Trophoblast cell (in vitro differentiated cells and primary cell): ENCODE measurements around the gene TLR3.
"Not testable (repeated sequence)": the region's sequence is repeated elsewhere in the genome, so short reads cannot be mapped to it uniquely, and the experiment has no call there.

Source experiments
- DNase-seq, 2 donors: peaks; one replicate each; pipeline ENCODE4 v3.0.0-alpha.2; 2016
- H2AFZ ChIP-seq: 2 replicates; pipeline ENCODE4 v1.6.1; 2013; ENCODE audit warnings: low read length, moderate library complexity, mild to moderate bottlenecking; ENCODE audit not compliant: insufficient read depth, poor library complexity
- H2AK5ac ChIP-seq: 2 replicates; pipeline ENCODE4 v1.6.1; 2013; ENCODE audit warnings: mild to moderate bottlenecking, low read length
- H2BK120ac ChIP-seq: 2 replicates; pipeline ENCODE4 v1.6.1; 2013; ENCODE audit warnings: low read length, mild to moderate bottlenecking, moderate library complexity; ENCODE audit not compliant: insufficient read depth, poor library complexity
- H2BK12ac ChIP-seq: 2 replicates; pipeline ENCODE4 v1.6.1; 2013; ENCODE audit warnings: mild to moderate bottlenecking, low read length, moderate library complexity
- H2BK5ac ChIP-seq: 2 replicates; pipeline ENCODE4 v1.6.1; 2013; ENCODE audit warnings: low read length, low read depth, moderate library complexity, mild to moderate bottlenecking; ENCODE audit not compliant: poor library complexity
- H3K14ac ChIP-seq: 2 replicates; pipeline ENCODE4 v1.6.1; 2013; ENCODE audit warnings: mild to moderate bottlenecking, low read length
- H3K18ac ChIP-seq: 2 replicates; pipeline ENCODE4 v1.6.1; 2013; ENCODE audit warnings: mild to moderate bottlenecking, low read length
- H3K23ac ChIP-seq: 2 replicates; pipeline ENCODE4 v1.6.1; 2013; ENCODE audit warnings: low read length
- H3K27ac ChIP-seq: 2 replicates; pipeline ENCODE4 v1.5.1; 2013; ENCODE audit warnings: low read depth, mild to moderate bottlenecking, inconsistent platforms, low read length, moderate library complexity
- H3K27me3 ChIP-seq: 2 replicates; pipeline ENCODE4 v1.6.1; 2013; ENCODE audit warnings: inconsistent platforms, mild to moderate bottlenecking, low read length, moderate library complexity; ENCODE audit not compliant: insufficient read depth
- H3K36me3 ChIP-seq, 2 experiments: 1 replicate in 1 of 2; 2 replicates in 1 of 2; pipeline ENCODE4 v1.6.1; 2013; ENCODE audit warnings: low read length in 2 of 2, mild to moderate bottlenecking in 2 of 2, moderate library complexity in 1 of 2; ENCODE audit not compliant: insufficient read depth in 2 of 2, control insufficient read depth in 1 of 2
- H3K4ac ChIP-seq: 2 replicates; pipeline ENCODE4 v1.6.1; 2013; ENCODE audit warnings: low read depth, mild to moderate bottlenecking, low read length, moderate library complexity
- H3K4me1 ChIP-seq, 2 experiments: 1 replicate in 1 of 2; 2 replicates in 1 of 2; pipeline ENCODE4 v1.6.1; 2013; ENCODE audit warnings: low read length in 2 of 2, mild to moderate bottlenecking in 2 of 2, moderate library complexity in 1 of 2; ENCODE audit not compliant: insufficient read depth in 2 of 2, control insufficient read depth in 1 of 2
- H3K4me2 ChIP-seq: 2 replicates; pipeline ENCODE4 v1.6.1; 2013; ENCODE audit warnings: inconsistent platforms, mild to moderate bottlenecking, low read length, moderate library complexity
- H3K4me3 ChIP-seq: 2 replicates; pipeline ENCODE4 v1.5.1; 2013; ENCODE audit warnings: mild to moderate bottlenecking, low read depth, low read length, inconsistent platforms
- H3K79me1 ChIP-seq: one replicate; pipeline ENCODE4 v1.6.1; 2013; ENCODE audit warnings: low read length
- H3K79me2 ChIP-seq: 2 replicates; pipeline ENCODE4 v1.6.1; 2013; ENCODE audit warnings: low read length, mild to moderate bottlenecking; ENCODE audit not compliant: control insufficient read depth, insufficient read depth, poor library complexity
- H3K9ac ChIP-seq: 2 replicates; pipeline ENCODE4 v1.6.1; 2013; ENCODE audit warnings: mild to moderate bottlenecking, low read length
- H3K9me3 ChIP-seq: 2 replicates; pipeline ENCODE4 v1.6.1; 2013; ENCODE audit warnings: low read depth, mild to moderate bottlenecking, control low read depth, inconsistent platforms, low read length; ENCODE audit not compliant: insufficient read depth
- H4K12ac ChIP-seq: 2 replicates; pipeline ENCODE4 v1.6.1; 2013; ENCODE audit warnings: low read depth, mild to moderate bottlenecking, low read length, moderate library complexity
- H4K8ac ChIP-seq: 2 replicates; pipeline ENCODE4 v1.6.1; 2013; ENCODE audit warnings: low read depth, mild to moderate bottlenecking, low read length, moderate library complexity
- H4K91ac ChIP-seq: one replicate; pipeline ENCODE4 v1.6.1; 2013; ENCODE audit warnings: low read depth, mild to moderate bottlenecking, low read length, moderate library complexity
- WGBS: extraction: QIAGEN DNeasy Blood & Tissue Kit; methylation state at CpG from one replicate; pipeline ENCODE4 v1.1.7; 2013; ENCODE audit warnings: missing lambda C conversion rate; ENCODE audit not compliant: insufficient read length, insufficient coverage; ENCODE audit errors: extremely low coverage; 5-methylcytosine and 5-hydroxymethylcytosine counted together

TLR3 gene

GRCh38 chr4:186037692-186038658 is 31.0 kb upstream of the TLR3 start:
- H3K4me2 ChIP-seq = no peak overlapping the region
- H3K14ac ChIP-seq = no peak overlapping the region
- H3K9ac ChIP-seq = no peak overlapping the region
- peaks cover 6% of the 10 kb centered on the region for H3K9me3 ChIP-seq
- H2AK5ac ChIP-seq = no peak overlapping the region
- H2BK120ac ChIP-seq = no peak overlapping the region
- H4K8ac ChIP-seq = no peak overlapping the region
- no peak overlapping the region for H3K4ac ChIP-seq
- H3K27me3 ChIP-seq = no peaks in the 10 kb centered on the region
- no CpG with 5 or more reads among the region's 12 CpGs for WGBS
- DNase-seq = peak; percentile 60 to 91
- no peak overlapping the region for H2BK5ac ChIP-seq
- H4K12ac ChIP-seq = no peak overlapping the region
- H2BK12ac ChIP-seq = no peak overlapping the region
- no peaks in the 10 kb centered on the region for H3K79me1 ChIP-seq
- no peaks in the 10 kb centered on the region for H3K79me2 ChIP-seq
- no peak overlapping the region for H4K91ac ChIP-seq
- H3K4me1 ChIP-seq = peaks cover 3% of the 10 kb centered on the region in 2 experiments
- H3K27ac ChIP-seq = no peak overlapping the region
- no peak overlapping the region for H3K4me3 ChIP-seq
- no peaks in the 10 kb centered on the region for H3K36me3 ChIP-seq
- H2AFZ ChIP-seq = no peak overlapping the region
- no peak overlapping the region for H3K18ac ChIP-seq
- no peak overlapping the region for H3K23ac ChIP-seq

DNA sequence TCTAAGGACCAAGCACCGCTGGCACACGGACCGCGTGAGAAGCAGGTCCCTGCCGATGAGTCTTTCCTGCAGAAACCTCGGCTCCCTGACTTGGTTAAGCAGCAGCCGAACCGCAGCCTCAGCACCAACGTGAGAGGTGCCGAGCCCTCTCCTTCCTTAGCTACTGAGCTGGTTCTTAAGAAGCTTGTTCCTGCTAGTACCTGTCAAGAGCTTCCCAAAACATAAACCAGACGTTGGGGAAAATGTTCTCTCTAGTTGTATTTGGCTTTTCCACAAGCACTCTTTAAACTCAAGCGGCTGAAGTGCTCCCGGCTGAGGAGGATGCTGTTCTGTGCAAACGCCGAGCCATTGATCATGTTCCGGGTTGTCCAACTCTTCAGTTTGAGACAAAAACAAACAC is 29.3 kb upstream of the TLR3 start:
- no CpG with 5 or more reads among the region's 16 CpGs for WGBS
- H3K4me1 ChIP-seq = peaks cover 3% of the 10 kb centered on the region in 2 experiments

GRCh38 chr4:186040316-186040715 is 28.6 kb upstream of the TLR3 start:
- Histone ChIP-seq H3K18ac (no peak overlapping the region), H4K12ac (no peak overlapping the region), H4K91ac (no peak overlapping the region), H3K23ac (no peak overlapping the region), H2AFZ (no peak overlapping the region), H3K79me1 (no peaks in the 10 kb centered on the region), H3K4me3 (no peak overlapping the region), H3K36me3 (no peaks in the 10 kb centered on the region), H3K79me2 (no peaks in the 10 kb centered on the region), H3K4me2 (no peak overlapping the region), H3K4me1 (peaks cover 3% of the 10 kb centered on the region in 2 experiments), H2BK5ac (no peak overlapping the region), H3K4ac (no peak overlapping the region), H3K27me3 (no peaks in the 10 kb centered on the region), H2BK12ac (no peak overlapping the region), H3K27ac (no peak overlapping the region), H3K9ac (no peak overlapping the region), H2AK5ac (no peak overlapping the region), H4K8ac (no peak overlapping the region), H3K14ac (no peak overlapping the region), H2BK120ac (no peak overlapping the region), H3K9me3 (no peaks in the 10 kb centered on the region)
- DNase-seq = peak; percentile 27 to 62
- WGBS = no CpG with 5 or more reads among the region's 12 CpGs

More for the DNA sequence above, 29.3 kb upstream of the TLR3 start:
- Histone ChIP-seq H3K4me2 (peak overlapping the region; percentile 8), H3K27ac (no peak overlapping the region), H3K4ac (no peak overlapping the region), H2AK5ac (no peak overlapping the region), H3K14ac (no peak overlapping the region), H2BK5ac (peak overlapping the region; percentile 36), H3K18ac (no peak overlapping the region), H3K4me3 (no peak overlapping the region), H3K23ac (no peak overlapping the region), H3K27me3 (no peaks in the 10 kb centered on the region), H3K79me2 (no peaks in the 10 kb centered on the region), H2BK120ac (no peak overlapping the region), H3K79me1 (no peaks in the 10 kb centered on the region), H3K9me3 (peaks cover 1% of the 10 kb centered on the region), H4K8ac (no peak overlapping the region), H4K91ac (peak overlapping the region; percentile 67), H2AFZ (no peak overlapping the region), H3K9ac (no peak overlapping the region), H2BK12ac (no peak overlapping the region), H3K36me3 (no peaks in the 10 kb centered on the region), H4K12ac (no peak overlapping the region)
- peak in 1 of 2 donors; percentile 31 for DNase-seq

DNA sequence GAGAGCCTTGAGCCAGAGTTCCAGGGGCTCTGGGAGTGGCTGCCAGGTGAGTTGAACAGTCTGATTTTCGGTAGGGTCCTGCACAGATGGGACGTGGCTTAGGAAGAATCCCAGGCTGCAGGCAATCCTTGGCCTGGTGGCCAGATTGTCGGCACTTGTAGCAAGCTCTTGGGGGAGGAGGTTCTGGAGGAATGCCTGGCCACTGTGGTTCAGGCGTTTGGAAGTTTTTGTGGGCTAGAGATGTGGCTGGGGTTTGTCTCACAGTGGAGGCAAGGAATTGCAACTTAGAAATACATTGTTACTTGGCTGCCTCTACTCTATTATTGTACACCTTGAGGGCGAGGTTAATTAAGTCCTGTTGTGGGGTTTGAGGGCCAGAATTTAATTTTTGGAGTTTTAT is 21.5 kb upstream of the TLR3 start:
- H3K79me2 ChIP-seq = not testable (repeated sequence)

More for the DNA sequence above, 21.5 kb upstream of the TLR3 start:
- H3K9ac ChIP-seq, H3K18ac ChIP-seq, H3K23ac ChIP-seq, H3K4me3 ChIP-seq, H4K8ac ChIP-seq, H3K27ac ChIP-seq, H3K14ac ChIP-seq, H2AK5ac ChIP-seq, H3K9me3 ChIP-seq, H2AFZ ChIP-seq, H3K4me2 ChIP-seq, H3K4ac ChIP-seq, DNase-seq, H3K27me3 ChIP-seq, H3K36me3 ChIP-seq, H3K4me1 ChIP-seq, H4K12ac ChIP-seq, H2BK5ac ChIP-seq, H2BK120ac ChIP-seq: not testable (repeated sequence)
- Histone ChIP-seq H2BK12ac (peak overlapping the region; percentile 49), H4K91ac (peak overlapping the region; percentile 47), H3K79me1 (peaks cover 12% of the 10 kb centered on the region)
- WGBS = no CpG with 5 or more reads among the region's 5 CpGs
